A673 (cell line): ENCODE results near the gene UQCRC2.

Experiments used
- EZH2 ChIP-seq: fragments of 200-600 bp; sonication (generic); IDR thresholded peaks from 2 replicates; pipeline ENCODE4 v1.6.1; 2017; ENCODE audit warnings: borderline replicate concordance, low read depth, mild to moderate bottlenecking, mixed read lengths, antibody characterized with exemption, low read length; ENCODE audit not compliant: poor library complexity, severe bottlenecking
- TF ChIP-seq, protein P1 (sequence below): fragments of 300-800, 200-600 bp; sonication (generic); conservative IDR thresholded peaks from 2 replicates; pipeline ENCODE4 v1.5.1; 2017; ENCODE audit warnings: low read depth, mild to moderate bottlenecking, antibody characterized with exemption, low read length, moderate library complexity, mixed read lengths

DNA sequence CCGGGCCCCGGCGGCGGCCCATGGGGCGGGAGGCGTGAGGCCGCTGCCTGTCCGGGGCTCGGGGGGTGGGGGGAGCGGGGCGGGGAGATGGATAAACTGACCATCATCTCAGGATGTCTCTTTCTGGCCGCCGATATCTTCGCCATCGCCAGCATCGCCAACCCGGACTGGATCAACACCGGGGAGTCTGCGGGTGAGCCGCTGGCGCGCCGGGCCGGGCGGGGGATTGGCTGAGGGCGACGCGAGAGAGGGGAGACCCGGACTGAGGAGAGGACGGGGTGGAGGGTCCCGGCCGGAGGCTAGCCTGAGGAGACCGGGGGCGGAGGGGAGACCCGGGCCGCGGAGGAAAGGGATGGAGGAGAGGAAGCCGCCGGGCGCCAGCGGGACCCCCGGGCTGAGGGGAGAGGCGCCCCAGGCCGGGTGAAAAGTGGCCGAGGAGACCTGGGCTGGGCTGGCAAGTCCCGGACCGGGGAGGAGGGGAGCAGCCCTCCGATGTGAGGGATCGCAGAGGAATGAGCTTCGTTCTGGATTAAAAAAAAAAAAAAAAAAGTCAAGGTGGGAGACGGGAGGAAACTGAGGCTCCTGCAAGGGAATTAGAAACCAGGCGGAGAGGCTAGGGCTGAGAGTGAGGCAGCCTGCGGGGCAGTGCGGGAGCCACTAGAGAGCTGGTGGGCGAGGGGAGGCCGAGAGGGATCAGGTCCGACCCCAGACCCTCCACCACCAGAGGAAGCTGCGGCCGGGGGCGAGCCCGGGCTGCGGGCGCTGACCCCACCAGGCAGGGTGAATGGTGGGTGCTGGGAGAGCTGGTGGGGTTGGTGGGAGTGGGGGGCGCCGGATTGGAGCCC, 55.3 kb downstream of the UQCRC2 start:
- TF ChIP-seq, protein P1, sequence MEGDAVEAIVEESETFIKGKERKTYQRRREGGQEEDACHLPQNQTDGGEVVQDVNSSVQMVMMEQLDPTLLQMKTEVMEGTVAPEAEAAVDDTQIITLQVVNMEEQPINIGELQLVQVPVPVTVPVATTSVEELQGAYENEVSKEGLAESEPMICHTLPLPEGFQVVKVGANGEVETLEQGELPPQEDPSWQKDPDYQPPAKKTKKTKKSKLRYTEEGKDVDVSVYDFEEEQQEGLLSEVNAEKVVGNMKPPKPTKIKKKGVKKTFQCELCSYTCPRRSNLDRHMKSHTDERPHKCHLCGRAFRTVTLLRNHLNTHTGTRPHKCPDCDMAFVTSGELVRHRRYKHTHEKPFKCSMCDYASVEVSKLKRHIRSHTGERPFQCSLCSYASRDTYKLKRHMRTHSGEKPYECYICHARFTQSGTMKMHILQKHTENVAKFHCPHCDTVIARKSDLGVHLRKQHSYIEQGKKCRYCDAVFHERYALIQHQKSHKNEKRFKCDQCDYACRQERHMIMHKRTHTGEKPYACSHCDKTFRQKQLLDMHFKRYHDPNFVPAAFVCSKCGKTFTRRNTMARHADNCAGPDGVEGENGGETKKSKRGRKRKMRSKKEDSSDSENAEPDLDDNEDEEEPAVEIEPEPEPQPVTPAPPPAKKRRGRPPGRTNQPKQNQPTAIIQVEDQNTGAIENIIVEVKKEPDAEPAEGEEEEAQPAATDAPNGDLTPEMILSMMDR: no peak
- TF ChIP-seq EZH2: no peak
